Ishikawa (cell line): ENCODE results near the gene PPP1R3C.

Source experiments
- TAF1 ChIP-seq: IDR thresholded peaks from 2 replicates; pipeline ENCODE4 v1.6.1; 2012; ENCODE audit warnings: low read depth, mild to moderate bottlenecking
- YY1 ChIP-seq: IDR thresholded peaks from 2 replicates; pipeline ENCODE4 v1.6.1; 2012; ENCODE audit warnings: low read depth

DNA sequence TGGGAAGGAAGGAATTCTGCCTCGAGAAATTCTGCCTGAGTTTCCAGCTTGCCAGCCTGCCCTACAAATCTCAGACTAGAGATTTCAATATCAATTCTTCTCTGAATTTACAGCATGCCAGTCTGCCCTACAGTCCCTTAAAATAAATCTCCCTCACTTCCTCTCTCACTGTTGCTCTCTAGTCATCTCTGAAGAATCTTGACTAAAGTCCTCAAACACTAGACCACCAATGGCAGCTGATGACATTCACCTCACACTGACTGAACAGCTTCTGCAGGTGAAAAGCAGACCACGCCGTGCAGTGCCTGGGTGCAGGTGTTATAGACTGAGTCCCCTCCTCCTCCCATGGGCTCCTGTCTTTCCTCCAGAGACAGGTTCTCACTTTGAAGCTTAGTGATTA lies 30.4 kb downstream of the PPP1R3C start:
- no peak for TF ChIP-seq TAF1
- no peak for TF ChIP-seq YY1
